Measurements from ENCODE around the gene MAML1.

The MAML1 gene

GRCh38 chr5:179795049-179795862, 62.6 kb downstream of the MAML1 start:
- Mint-ChIP-seq H3K36me3 (ENCODE audit: insufficient read depth) (peaks cover 44% of the 10 kb centered on the region), H3K4me3 (peak overlapping the region; percentile 76 to 77), H3K27ac (peak overlapping the region in 1 of 2 donors; percentile 97), H3K4me1 (ENCODE audit: low read depth in 2 of 2) (peaks cover 31 to 34% of the 10 kb centered on the region in 2 donors), H3K9me3 (no peaks in the 10 kb centered on the region), H3K27me3 (no peaks in the 10 kb centered on the region)
- DNase-seq (no peak), ATAC-seq (replicated peaks) (no peak)

GRCh38 chr5:179795863-179796833, 63.5 kb downstream of the MAML1 start:
- ATAC-seq (replicated peaks) (peak; percentile 70), DNase-seq (peak; percentile 65 to 73 (median 67))
- Mint-ChIP-seq H3K36me3 (ENCODE audit: insufficient read depth) (peaks cover 41% of the 10 kb centered on the region), H3K27ac (peak overlapping the region; percentile 58 to 83), H3K4me3 (peak overlapping the region; percentile 76 to 77), H3K9me3 (no peaks in the 10 kb centered on the region), H3K4me1 (ENCODE audit: low read depth in 2 of 2) (peaks cover 31 to 34% of the 10 kb centered on the region in 2 donors), H3K27me3 (no peaks in the 10 kb centered on the region)

GRCh38 chr5:179796877-179797608, 64.4 kb downstream of the MAML1 start:
- ATAC-seq (replicated peaks) (no peak), DNase-seq (no peak)
- no peaks in the 10 kb centered on the region for H3K27me3 Mint-ChIP-seq
- H3K9me3 Mint-ChIP-seq: no peaks in the 10 kb centered on the region
- H3K4me3 Mint-ChIP-seq: peak overlapping the region; percentile 76 to 77
- peak overlapping the region; percentile 58 to 83 for H3K27ac Mint-ChIP-seq
- H3K4me1 Mint-ChIP-seq (ENCODE audit: low read depth in 2 of 2): peaks cover 36 to 37% of the 10 kb centered on the region in 2 donors
- H3K36me3 Mint-ChIP-seq (ENCODE audit: insufficient read depth): peaks cover 45% of the 10 kb centered on the region

GRCh38 chr5:179797741-179798140, 65.1 kb downstream of the MAML1 start:
- ATAC-seq (replicated peaks) (no peak), DNase-seq (no peak)
- Mint-ChIP-seq H3K36me3 (ENCODE audit: insufficient read depth) (peaks cover 49% of the 10 kb centered on the region), H3K4me1 (ENCODE audit: low read depth in 2 of 2) (peaks cover 32 to 37% of the 10 kb centered on the region in 2 donors), H3K27me3 (no peaks in the 10 kb centered on the region), H3K9me3 (no peaks in the 10 kb centered on the region), H3K27ac (peak overlapping the region in 1 of 2 donors; percentile 58), H3K4me3 (no peak overlapping the region)

- peak overlapping the region in 1 of 2 donors; percentile 20 for H3K27ac Mint-ChIP-seq
- no peak overlapping the region for H3K4me3 Mint-ChIP-seq
- no peaks in the 10 kb centered on the region for H3K27me3 Mint-ChIP-seq
- ATAC-seq (replicated peaks) (no peak), DNase-seq (no peak)
- peaks cover 31 to 35% of the 10 kb centered on the region in 2 donors for H3K4me1 Mint-ChIP-seq (ENCODE audit: low read depth in 2 of 2)
- peaks cover 53% of the 10 kb centered on the region for H3K36me3 Mint-ChIP-seq (ENCODE audit: insufficient read depth)
- no peaks in the 10 kb centered on the region for H3K9me3 Mint-ChIP-seq
These were observed 65.6 kb downstream of the MAML1 start for GRCh38 chr5:179798144-179798770.

GRCh38 chr5:179798771-179799643, 66.4 kb downstream of the MAML1 start:
- H3K4me3 Mint-ChIP-seq: no peak overlapping the region
- ATAC-seq (replicated peaks) (no peak), DNase-seq (no peak)
- peak overlapping the region in 1 of 2 donors; percentile 41 for H3K27ac Mint-ChIP-seq
- H3K27me3 Mint-ChIP-seq: no peaks in the 10 kb centered on the region
- peaks cover 27 to 31% of the 10 kb centered on the region in 2 donors for H3K4me1 Mint-ChIP-seq (ENCODE audit: low read depth in 2 of 2)
- H3K9me3 Mint-ChIP-seq: no peaks in the 10 kb centered on the region
- H3K36me3 Mint-ChIP-seq (ENCODE audit: insufficient read depth): peaks cover 49% of the 10 kb centered on the region

- H3K9me3 Mint-ChIP-seq: no peaks in the 10 kb centered on the region
- H3K27ac Mint-ChIP-seq: peak overlapping the region in 1 of 2 donors; percentile 41
- peaks cover 27 to 32% of the 10 kb centered on the region in 2 donors for H3K4me1 Mint-ChIP-seq (ENCODE audit: low read depth in 2 of 2)
- ATAC-seq (replicated peaks) (no peak), DNase-seq (no peak)
- H3K4me3 Mint-ChIP-seq: no peak overlapping the region
- H3K27me3 Mint-ChIP-seq: no peaks in the 10 kb centered on the region
- peaks cover 44% of the 10 kb centered on the region for H3K36me3 Mint-ChIP-seq (ENCODE audit: insufficient read depth)
These were observed 67.0 kb downstream of the MAML1 start for GRCh38 chr5:179799644-179799973.

GRCh38 chr5:179800071-179800695, 67.6 kb downstream of the MAML1 start:
- DNase-seq (no peak), ATAC-seq (replicated peaks) (no peak)
- no peaks in the 10 kb centered on the region for H3K9me3 Mint-ChIP-seq
- peaks cover 43% of the 10 kb centered on the region for H3K36me3 Mint-ChIP-seq (ENCODE audit: insufficient read depth)
- H3K27me3 Mint-ChIP-seq: no peaks in the 10 kb centered on the region
- H3K4me3 Mint-ChIP-seq: no peak overlapping the region
- peak overlapping the region in 1 of 2 donors; percentile 41 for H3K27ac Mint-ChIP-seq
- peaks cover 27 to 34% of the 10 kb centered on the region in 2 donors for H3K4me1 Mint-ChIP-seq (ENCODE audit: low read depth in 2 of 2)

GRCh38 chr5:179800696-179801201, 68.1 kb downstream of the MAML1 start:
- H3K4me1 Mint-ChIP-seq (ENCODE audit: low read depth in 2 of 2): peaks cover 29 to 37% of the 10 kb centered on the region in 2 donors
- peaks cover 43% of the 10 kb centered on the region for H3K36me3 Mint-ChIP-seq (ENCODE audit: insufficient read depth)
- no peaks in the 10 kb centered on the region for H3K9me3 Mint-ChIP-seq
- no peaks in the 10 kb centered on the region for H3K27me3 Mint-ChIP-seq
- no peak overlapping the region for H3K27ac Mint-ChIP-seq
- ATAC-seq (replicated peaks): no peak
- no peak overlapping the region for H3K4me3 Mint-ChIP-seq
- DNase-seq: no peak

- Mint-ChIP-seq H3K27me3 (no peaks in the 10 kb centered on the region), H3K4me3 (peak overlapping the region in 1 of 2 donors; percentile 10), H3K9me3 (no peaks in the 10 kb centered on the region), H3K36me3 (ENCODE audit: insufficient read depth) (peaks cover 42% of the 10 kb centered on the region), H3K4me1 (ENCODE audit: low read depth in 2 of 2) (peaks cover 29 to 37% of the 10 kb centered on the region in 2 donors), H3K27ac (peak overlapping the region in 1 of 2 donors; percentile 70)
- peak; percentile 58 for ATAC-seq (replicated peaks)
- peak; percentile 80 to 81 (median 81) for DNase-seq
These were observed 68.9 kb downstream of the MAML1 start for GRCh38 chr5:179801304-179802206.
